SKM-1 (cell line): Measurements from ENCODE around the gene RBM33.

Experiments used
- DNase-seq: peaks from one replicate; lab custom pipeline; 2025; ENCODE audit not compliant: unreplicated experiment; lab: John Stamatoyannopoulos, UW

RBM33 gene

GRCh38 chr7:155791214-155791737, 146.8 kb downstream of the RBM33 start:
- no peak for DNase-seq

GRCh38 chr7:155791836-155792235, 147.4 kb downstream of the RBM33 start:
- no peak for DNase-seq

- DNase-seq = no peak
These were observed 148.0 kb downstream of the RBM33 start for GRCh38 chr7:155792315-155792960.

- DNase-seq = no peak
These were observed 148.6 kb downstream of the RBM33 start for GRCh38 chr7:155792999-155793560.

GRCh38 chr7:155793720-155794119, 149.3 kb downstream of the RBM33 start:
- DNase-seq = no peak

- no peak for DNase-seq
These were observed 149.7 kb downstream of the RBM33 start for GRCh38 chr7:155794196-155794595.

GRCh38 chr7:155795401-155795800, 150.9 kb downstream of the RBM33 start:
- no peak for DNase-seq

- no peak for DNase-seq
These were observed 151.5 kb downstream of the RBM33 start for GRCh38 chr7:155795951-155796350.

GRCh38 chr7:155796381-155797261, 152.2 kb downstream of the RBM33 start:
- no peak for DNase-seq

- DNase-seq = no peak
These were observed 153.1 kb downstream of the RBM33 start for GRCh38 chr7:155797262-155798250.

- DNase-seq = no peak
These were observed 154.4 kb downstream of the RBM33 start for GRCh38 chr7:155798673-155799439.

- DNase-seq = no peak
These were observed 155.1 kb downstream of the RBM33 start for GRCh38 chr7:155799514-155799913.

- no peak for DNase-seq
These were observed 155.8 kb downstream of the RBM33 start for GRCh38 chr7:155800301-155800700.

- DNase-seq = no peak
These were observed 156.3 kb downstream of the RBM33 start for GRCh38 chr7:155800741-155801267.

GRCh38 chr7:155802291-155802690, 157.8 kb downstream of the RBM33 start:
- no peak for DNase-seq

- no peak for DNase-seq
These were observed 158.5 kb downstream of the RBM33 start for GRCh38 chr7:155802906-155803417.

GRCh38 chr7:155803418-155804376, 159.2 kb downstream of the RBM33 start:
- no peak for DNase-seq

GRCh38 chr7:155804431-155804831, 160.0 kb downstream of the RBM33 start:
- no peak for DNase-seq
